HepG2 (cell line): ENCODE measurements around the gene PDE4D. TPM values are rescaled to one million over a fixed set of nuclear protein-coding genes. Genes with fewer than 3 reads are reported as not detected.

Experiments used
- ATAC-seq: fragments of 200-7000 bp; cut with Tn5 transposase; 3 replicates; pipeline ENCODE4 v1.9.1; 2020; ENCODE audit warnings: mild to moderate bottlenecking, moderate library complexity
- BruUV-seq: library from RNA; stranded (reverse); fragments of 400-500 nt; replicated peaks from 2 replicates; lab custom pipeline; 2021; lab: Mats Ljungman, UMichigan
- CTCF ChIA-PET: fragments of 300-600 bp; formaldehyde crosslinking; extraction: SDS; loops from one replicate; lab custom pipeline; 2021; ENCODE audit warnings: low total read pairs, inconsistent platforms, low intra/inter-chr PET ratio; lab: Yijun Ruan, JAX
- POLR2A ChIA-PET: fragments of 350-600 bp; sonication (Branson Sonifier 250); formaldehyde crosslinking; loops from one replicate; lab custom pipeline; 2020; ENCODE audit warnings: antibody characterized with exemption, inconsistent platforms; lab: Yijun Ruan, JAX
- DNase-seq: peaks from one replicate; pipeline ENCODE4 v3.0.0-alpha.2; 2015; ENCODE audit warnings: low spot score
- FAIRE-seq: peaks from 3 replicates; lab custom pipeline; 2011; peaks lifted over from hg19 to GRCh38; lab: Jason Lieb, UNC
- H2AFZ ChIP-seq: one replicate; pipeline ENCODE4 v1.6.1; 2011; ENCODE audit warnings: low read length, inconsistent platforms
- H3K27ac ChIP-seq: fragments of 300-600 bp; 3 replicates; pipeline ENCODE4 v1.8.0; 2011; ENCODE audit warnings: mixed run types, mild to moderate bottlenecking, mixed read lengths, low read length, inconsistent platforms; ENCODE audit not compliant: insufficient read depth; ENCODE audit errors: extremely low read length
- H3K27me3 ChIP-seq, 2 experiments: fragments of 200-600 bp in 1 of 2; 2 replicates in 1 of 2; 3 replicates in 1 of 2; pipeline versions ENCODE4 v1.6.0 to v1.8.0; 2011; ENCODE audit warnings: low read length in 2 of 2, mild to moderate bottlenecking in 2 of 2, moderate library complexity in 2 of 2, inconsistent platforms in 1 of 2; ENCODE audit not compliant: insufficient read depth in 2 of 2, control insufficient read depth in 1 of 2
- H3K36me3 ChIP-seq, 2 experiments: fragments of 200-600 bp in 1 of 2; replicated peaks in 1 of 2; 2 replicates in 1 of 2; 3 replicates in 1 of 2; pipeline versions ENCODE4 v1.5.1 to v1.8.0; 2011; ENCODE audit warnings: low read length in 2 of 2, inconsistent platforms in 1 of 2; ENCODE audit not compliant: insufficient read depth in 2 of 2, control insufficient read depth in 1 of 2
- H3K4me1 ChIP-seq: 2 replicates; pipeline ENCODE4 v1.5.1; 2012; ENCODE audit warnings: low read length, inconsistent platforms; ENCODE audit not compliant: insufficient read depth
- H3K4me2 ChIP-seq: 2 replicates; pipeline ENCODE4 v1.6.0; 2011; ENCODE audit warnings: low read depth, low read length, inconsistent platforms
- H3K4me3 ChIP-seq, 3 experiments: fragments of 200-600 bp in 1 of 3; sonication (generic), shearing (Covaris generic) in 1 of 3; replicated peaks in 1 of 3; 2 replicates each; pipeline ENCODE4 v1.5.1; 2011 to 2016; ENCODE audit warnings: low read length in 3 of 3, inconsistent platforms in 2 of 3, low read depth in 2 of 3, mild to moderate bottlenecking in 2 of 3, control low read depth in 1 of 3, mixed read lengths in 1 of 3; ENCODE audit not compliant: insufficient read depth in 1 of 3
- H3K79me2 ChIP-seq: one replicate; pipeline ENCODE4 v1.6.1; 2011; ENCODE audit warnings: low read length, inconsistent platforms; ENCODE audit not compliant: insufficient read depth
- H3K9ac ChIP-seq: 2 replicates; pipeline ENCODE4 v1.6.0; 2011; ENCODE audit warnings: mild to moderate bottlenecking, low read depth, low read length, inconsistent platforms; ENCODE audit not compliant: insufficient read depth
- H3K9me3 ChIP-seq: 2 replicates; pipeline ENCODE4 v1.5.1; 2012; ENCODE audit warnings: mild to moderate bottlenecking, low read length
- H4K20me1 ChIP-seq: 2 replicates; pipeline ENCODE4 v1.6.0; 2011; ENCODE audit warnings: inconsistent platforms, mild to moderate bottlenecking, low read length, moderate library complexity; ENCODE audit not compliant: insufficient read depth
- POLR2G ChIP-seq: fragments of 200-400 bp; formaldehyde crosslinking; IDR thresholded peaks from 2 replicates; pipeline ENCODE4 v1.6.1; 2018; ENCODE audit warnings: mild to moderate bottlenecking, low read depth, low read length, moderate library complexity
- RCOR2 ChIP-seq: IDR thresholded peaks from 2 replicates; pipeline ENCODE4 v1.6.1; 2016; ENCODE audit warnings: missing biosample characterization, missing genetic modification reagents
- TBL1XR1 ChIP-seq: fragments of 150-350 bp; IDR thresholded peaks from 2 replicates; pipeline ENCODE4 v1.6.1; 2014; ENCODE audit warnings: borderline replicate concordance, low read length; ENCODE audit not compliant: partially characterized antibody
- WGBS: methylation state at CpG from one replicate; pipeline ENCODE4 v1.1.6; 2017; ENCODE audit warnings: low lambda C conversion rate; 5-methylcytosine and 5-hydroxymethylcytosine counted together
- in situ Hi-C: cut with HindIII; loops from 2 replicates; pipeline ENCODE4 v1.10.0; 2017; ENCODE audit warnings: low pct_unique_long_range_greater_than_20kb; ENCODE audit not compliant: extremely low pct_ligation_motif_present
- intact Hi-C: fragments of 100-400 bp; cut with micrococcal nuclease; formaldehyde crosslinking; loops from one replicate; pipeline ENCODE4 v1.10.0; 2022; ENCODE audit not compliant: unreplicated experiment
- polyA plus RNA-seq, 8 experiments: library from polyadenylated mRNA; depleted of rRNA in 3 of 8; stranded (reverse) in 7 of 8; unstranded in 1 of 8; fragments of >200 nt; fragmentation: Illumina TruSeq in 4 of 8; extraction: Trizol in 4 of 8; gene quantifications; 2 replicates each; pipeline versions ENCODE4 v1.2.1 to v1.2.3, GENCODE V29; 2011 to 2016; ENCODE audit warnings: low read depth in 4 of 8, missing spikeins in 1 of 8, mixed read lengths in 1 of 8; ENCODE audit not compliant: insufficient read depth in 1 of 8
- total RNA-seq, 5 experiments: library from RNA; depleted of rRNA; stranded (reverse); fragments of >200 nt; fragmentation: Illumina TruSeq; extraction: Trizol; gene quantifications; 2 replicates each; pipeline ENCODE4 v1.2.3, GENCODE V29; 2016; ENCODE audit warnings: low read depth in 1 of 5
- TF ChIP-seq, protein P1 (sequence below): sonication (generic); formaldehyde crosslinking; IDR thresholded peaks from 2 replicates; pipeline ENCODE4 v1.9.0; 2021; ENCODE audit warnings: missing genetic modification reagents, mild to moderate bottlenecking, borderline replicate concordance
- TF ChIP-seq, protein P2 (sequence below): IDR thresholded peaks from 2 replicates; pipeline ENCODE4 v1.6.1; 2016; ENCODE audit warnings: low read depth, borderline replicate concordance

Gene PDE4D
- total and polyA plus RNA-seq, 2 of the 13 experiments (the other 11 are each of a cell fraction or from before 2014, with no cell fraction given): 7.0 to 12.2 TPM

DNA sequence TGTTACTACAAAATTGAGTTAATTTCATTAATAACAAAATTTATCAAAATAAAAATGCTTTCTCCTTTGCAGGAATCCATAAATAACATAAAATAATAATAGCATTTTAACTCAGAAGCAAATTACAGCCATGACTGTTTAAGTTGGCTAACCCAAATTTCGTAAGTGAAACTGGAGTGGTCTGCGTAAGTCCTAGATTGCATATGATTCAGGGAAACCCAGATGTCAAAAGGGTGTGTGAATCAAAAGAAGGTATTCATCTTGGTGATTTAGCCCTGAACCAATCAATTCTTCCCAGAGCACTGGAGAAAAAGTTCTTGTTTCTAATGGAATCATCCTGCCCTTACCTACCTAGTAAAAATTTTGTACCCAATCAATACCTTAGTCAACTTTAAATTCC is 763.1 kb downstream of the PDE4D start:
- Histone ChIP-seq H3K9ac (no peak overlapping the region), H3K79me2 (no peaks in the 10 kb centered on the region), H3K4me2 (no peak overlapping the region), H3K4me3 (no peak overlapping the region), H3K4me1 (0 out of 2 replicates have a peak, but pooled peaks cover 8% of the 10 kb centered on the region), H3K27me3 (no peaks in the 10 kb centered on the region), H3K9me3 (no peaks in the 10 kb centered on the region), H3K27ac (no peak overlapping the region), H2AFZ (no peak overlapping the region), H3K36me3 (no peaks in the 10 kb centered on the region), H4K20me1 (no peaks in the 10 kb centered on the region)
- ATAC-seq (no peak), DNase-seq (no peak), FAIRE-seq (no peak)
- POLR2A ChIA-PET: no interaction called here
- CTCF ChIA-PET: no interaction called here
- no TSS peak for BruUV-seq
- WGBS: 70% methylated on average over 2 of the region's 2 CpGs
- intact Hi-C loops (no loop called here), in situ Hi-C loops (no loop called here)
- TF ChIP-seq RCOR2 (CRISPR knock-in tag): no peak

DNA sequence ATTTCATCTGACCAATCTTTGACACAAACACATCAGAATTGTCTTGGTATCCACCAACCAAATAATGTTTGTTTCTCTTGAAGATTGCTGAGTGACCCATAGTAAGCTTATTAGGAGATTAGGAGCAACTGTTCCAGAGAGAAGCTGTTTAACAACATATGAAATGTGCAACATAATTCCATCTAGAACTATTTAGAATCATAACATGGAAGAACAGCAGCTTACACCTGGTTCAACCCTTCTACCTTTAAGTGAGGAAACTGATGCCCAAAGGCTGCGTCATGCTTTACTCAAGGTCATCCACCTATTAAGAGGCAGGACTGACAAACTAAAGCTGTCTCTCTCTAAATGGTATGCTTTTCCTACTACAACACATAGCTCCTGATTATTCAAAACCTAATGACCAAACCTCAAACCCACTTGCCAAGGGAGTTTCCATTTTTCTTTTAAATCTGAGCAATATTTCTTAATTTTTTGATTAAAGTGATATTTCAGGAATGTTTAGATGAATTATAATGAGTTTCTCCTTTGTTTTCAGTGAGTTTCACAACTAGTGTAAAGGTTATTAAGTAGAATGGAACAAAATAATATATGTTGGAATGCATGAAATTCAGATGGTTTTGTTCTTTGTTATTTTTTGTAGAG is 764.8 kb downstream of the PDE4D start:
- H3K4me2 ChIP-seq: no peak overlapping the region
- no peaks in the 10 kb centered on the region for H3K36me3 ChIP-seq
- ATAC-seq: no peak
- TF ChIP-seq, protein P1, sequence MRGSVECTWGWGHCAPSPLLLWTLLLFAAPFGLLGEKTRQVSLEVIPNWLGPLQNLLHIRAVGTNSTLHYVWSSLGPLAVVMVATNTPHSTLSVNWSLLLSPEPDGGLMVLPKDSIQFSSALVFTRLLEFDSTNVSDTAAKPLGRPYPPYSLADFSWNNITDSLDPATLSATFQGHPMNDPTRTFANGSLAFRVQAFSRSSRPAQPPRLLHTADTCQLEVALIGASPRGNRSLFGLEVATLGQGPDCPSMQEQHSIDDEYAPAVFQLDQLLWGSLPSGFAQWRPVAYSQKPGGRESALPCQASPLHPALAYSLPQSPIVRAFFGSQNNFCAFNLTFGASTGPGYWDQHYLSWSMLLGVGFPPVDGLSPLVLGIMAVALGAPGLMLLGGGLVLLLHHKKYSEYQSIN (CRISPR knock-in tag): no peak
- TF ChIP-seq TBL1XR1: no peak
- no peak for TF ChIP-seq POLR2G
- TF ChIP-seq, protein P2, sequence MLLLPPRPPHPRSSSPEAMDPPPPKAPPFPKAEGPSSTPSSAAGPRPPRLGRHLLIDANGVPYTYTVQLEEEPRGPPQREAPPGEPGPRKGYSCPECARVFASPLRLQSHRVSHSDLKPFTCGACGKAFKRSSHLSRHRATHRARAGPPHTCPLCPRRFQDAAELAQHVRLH (CRISPR knock-in tag): no peak
- BruUV-seq: no TSS peak
- 0 out of 2 replicates have a peak, but pooled peaks cover 8% of the 10 kb centered on the region for H3K4me1 ChIP-seq
- intact Hi-C loops (no loop called here), in situ Hi-C loops (no loop called here)
- H4K20me1 ChIP-seq: no peaks in the 10 kb centered on the region
- no peaks in the 10 kb centered on the region for H3K27me3 ChIP-seq
- no peaks in the 10 kb centered on the region for H3K9me3 ChIP-seq
- H3K27ac ChIP-seq: no peak overlapping the region
- ChIA-PET CTCF (no interaction called here), POLR2A (no interaction called here)
- FAIRE-seq: no peak
- DNase-seq: no peak
- H2AFZ ChIP-seq: no peak overlapping the region
- WGBS: 44% methylated on average over 1 of the region's 1 CpG
- H3K79me2 ChIP-seq: no peaks in the 10 kb centered on the region
- H3K4me3 ChIP-seq: no peak overlapping the region
- no peak overlapping the region for H3K9ac ChIP-seq
